GM10248 (cell line): Measurements from ENCODE around the gene GPR52.

Experiments
- CTCF ChIA-PET: fragments of 300-600 bp; sonication (Branson Sonifier 250); formaldehyde crosslinking; extraction: SDS; loops from one replicate; lab custom pipeline; 2021; ENCODE audit warnings: antibody characterized with exemption; lab: Yijun Ruan, JAX
- POLR2A ChIA-PET: fragments of 350-650 bp; sonication (Branson Sonifier 250); formaldehyde crosslinking; extraction: SDS; loops from one replicate; lab custom pipeline; 2020; ENCODE audit warnings: antibody characterized with exemption; lab: Yijun Ruan, JAX
- DNase-seq: peaks from one replicate; pipeline ENCODE4 v3.0.0; 2012; ENCODE audit errors: extremely low spot score
- CTCF ChIP-seq: IDR thresholded peaks from 2 replicates; pipeline ENCODE4 v1.5.1; 2012; ENCODE audit warnings: mild to moderate bottlenecking, low read depth; ENCODE audit errors: extremely low read depth, missing control alignments, control extremely low read depth

Gene GPR52

GRCh38 chr1:174448531-174448883 lies 743 bp downstream of the GPR52 start:
- ChIA-PET POLR2A (interaction anchor here (0.6 kb wide), 1 partner anchor 177 kb away, joined by 3 read pairs; no protein-coding TSS in a partner anchor), CTCF (no interaction called here)
- no peak for DNase-seq
- no peak for TF ChIP-seq CTCF

- no peak for TF ChIP-seq CTCF
- CTCF ChIA-PET, result no interaction called here
- POLR2A ChIA-PET, result interaction anchor here (0.6 kb wide), 1 partner anchor 178 kb away, joined by 3 read pairs; no protein-coding TSS in a partner anchor
- no peak for DNase-seq
These were observed 1.2 kb downstream of the GPR52 start for GRCh38 chr1:174448974-174449373.

- POLR2A ChIA-PET, result no interaction called here
- CTCF ChIA-PET, result interaction anchor here (0.8 to 1.8 kb wide), 4 partner anchors 16 to 54 kb away, joined by 3 to 6 read pairs (median 3); no protein-coding TSS in a partner anchor
- DNase-seq, result no peak
- TF ChIP-seq CTCF, result no peak
These were observed 3.6 kb downstream of the GPR52 start for GRCh38 chr1:174451408-174451807.

GRCh38 chr1:174465855-174466254 lies 18.1 kb downstream of the GPR52 start:
- POLR2A ChIA-PET, result no interaction called here
- no peak for DNase-seq
- no peak for TF ChIP-seq CTCF
- CTCF ChIA-PET, result interaction anchor here (1.1 to 1.3 kb wide), 2 partner anchors 13 to 16 kb away, joined by 3 read pairs; no protein-coding TSS in a partner anchor

GRCh38 chr1:174466607-174467006 lies 18.8 kb downstream of the GPR52 start:
- no peak for TF ChIP-seq CTCF
- DNase-seq, result no peak
- POLR2A ChIA-PET, result no interaction called here
- CTCF ChIA-PET, result interaction anchor here (0.9 to 1.3 kb wide), 4 partner anchors 12 to 17 kb away, joined by 3 to 6 read pairs (median 3); no protein-coding TSS in a partner anchor

GRCh38 chr1:174469052-174469451 lies 21.3 kb downstream of the GPR52 start:
- TF ChIP-seq CTCF, result no peak
- ChIA-PET CTCF (no interaction called here), POLR2A (interaction anchor here (0.6 kb wide), 1 partner anchor 47 kb away, joined by 6 read pairs; no protein-coding TSS in a partner anchor)
- no peak for DNase-seq
